HG02938 (cell line): ENCODE measurements around the gene UBA7.
"Not testable (repeated sequence)": the region's sequence is repeated elsewhere in the genome, so short reads cannot be mapped to it uniquely, and the experiment has no call there.

Source experiments
- ATAC-seq: cut with Tn5 transposase; IDR thresholded peaks from one replicate; pipeline ENCODE4 v1.9.1; 2021; ENCODE audit warnings: mild to moderate bottlenecking, moderate library complexity; ENCODE audit not compliant: unreplicated experiment

Gene UBA7, protein sequence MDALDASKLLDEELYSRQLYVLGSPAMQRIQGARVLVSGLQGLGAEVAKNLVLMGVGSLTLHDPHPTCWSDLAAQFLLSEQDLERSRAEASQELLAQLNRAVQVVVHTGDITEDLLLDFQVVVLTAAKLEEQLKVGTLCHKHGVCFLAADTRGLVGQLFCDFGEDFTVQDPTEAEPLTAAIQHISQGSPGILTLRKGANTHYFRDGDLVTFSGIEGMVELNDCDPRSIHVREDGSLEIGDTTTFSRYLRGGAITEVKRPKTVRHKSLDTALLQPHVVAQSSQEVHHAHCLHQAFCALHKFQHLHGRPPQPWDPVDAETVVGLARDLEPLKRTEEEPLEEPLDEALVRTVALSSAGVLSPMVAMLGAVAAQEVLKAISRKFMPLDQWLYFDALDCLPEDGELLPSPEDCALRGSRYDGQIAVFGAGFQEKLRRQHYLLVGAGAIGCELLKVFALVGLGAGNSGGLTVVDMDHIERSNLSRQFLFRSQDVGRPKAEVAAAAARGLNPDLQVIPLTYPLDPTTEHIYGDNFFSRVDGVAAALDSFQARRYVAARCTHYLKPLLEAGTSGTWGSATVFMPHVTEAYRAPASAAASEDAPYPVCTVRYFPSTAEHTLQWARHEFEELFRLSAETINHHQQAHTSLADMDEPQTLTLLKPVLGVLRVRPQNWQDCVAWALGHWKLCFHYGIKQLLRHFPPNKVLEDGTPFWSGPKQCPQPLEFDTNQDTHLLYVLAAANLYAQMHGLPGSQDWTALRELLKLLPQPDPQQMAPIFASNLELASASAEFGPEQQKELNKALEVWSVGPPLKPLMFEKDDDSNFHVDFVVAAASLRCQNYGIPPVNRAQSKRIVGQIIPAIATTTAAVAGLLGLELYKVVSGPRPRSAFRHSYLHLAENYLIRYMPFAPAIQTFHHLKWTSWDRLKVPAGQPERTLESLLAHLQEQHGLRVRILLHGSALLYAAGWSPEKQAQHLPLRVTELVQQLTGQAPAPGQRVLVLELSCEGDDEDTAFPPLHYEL

DNA sequence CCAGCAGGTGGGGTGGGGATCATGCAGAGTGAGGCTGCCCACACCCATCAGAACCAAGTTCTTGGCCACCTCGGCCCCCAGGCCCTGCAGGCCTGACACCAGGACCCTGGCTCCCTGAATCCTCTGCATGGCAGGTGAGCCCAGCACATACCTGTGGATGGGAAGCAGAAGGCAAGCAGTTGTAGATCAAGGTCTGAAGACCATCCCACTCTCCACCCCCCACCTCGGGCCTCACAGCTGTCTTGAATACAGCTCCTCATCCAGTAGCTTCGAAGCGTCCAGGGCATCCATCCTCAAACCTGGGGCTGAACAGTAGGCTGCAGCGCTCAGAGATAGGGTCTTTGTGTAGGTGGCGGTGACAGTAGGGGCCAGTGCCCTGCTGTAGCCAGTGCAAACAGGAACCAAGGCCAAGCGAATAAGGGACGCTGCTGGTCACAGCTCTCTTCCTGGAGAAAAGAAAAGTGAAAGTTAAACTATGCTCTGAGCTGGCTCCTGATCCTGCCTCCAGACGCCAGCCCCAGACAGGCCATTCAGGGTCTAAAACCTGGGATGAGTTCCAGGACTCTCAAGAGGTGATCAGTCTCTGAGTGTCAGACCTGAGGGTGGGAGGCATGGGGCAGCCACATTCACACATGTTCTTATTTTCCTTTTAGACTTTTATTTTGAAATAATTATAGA, at the start of gene UBA7:
Gene UBA7, minus strand, starts transcription at position 457 of the 678 bp plus-strand sequence. Its CDS starts 166 bp downstream, at position 291.
- no peak for ATAC-seq

DNA sequence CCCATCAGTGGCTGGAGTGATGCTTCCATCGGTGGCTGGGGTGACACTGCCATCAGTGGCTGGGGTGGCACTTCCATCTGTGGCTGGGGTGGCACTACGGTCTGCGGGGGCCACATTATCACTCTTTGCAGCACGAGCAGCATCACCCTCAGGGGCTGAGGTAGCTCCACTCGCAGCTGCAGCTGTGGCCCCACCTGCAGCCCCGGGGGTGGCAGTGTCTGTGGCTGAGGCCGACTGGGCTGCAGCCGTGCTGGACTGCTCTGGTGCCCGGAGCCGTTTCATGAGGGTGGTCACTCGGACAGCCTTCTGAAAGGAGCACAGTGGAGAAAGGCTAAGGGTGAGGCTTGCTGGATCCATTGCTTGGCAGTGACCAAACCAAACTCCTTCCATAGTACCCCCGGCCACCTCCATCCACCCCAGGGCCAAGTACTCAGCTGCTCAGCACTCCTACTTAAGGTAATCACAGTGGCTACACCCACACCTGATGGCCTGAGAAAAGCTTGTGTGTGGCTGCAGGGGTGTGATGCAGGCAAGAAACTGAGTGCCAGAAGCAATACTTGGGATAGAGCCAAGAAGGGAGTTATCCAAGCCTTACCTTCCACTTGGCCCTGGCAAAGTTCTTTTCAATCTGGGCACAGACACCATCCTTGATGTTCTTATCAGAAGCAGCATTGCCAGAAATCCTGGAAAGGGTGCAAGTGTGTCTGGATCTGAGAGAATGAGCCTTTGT, 46.0 kb upstream of the UBA7 start:
- no peak for ATAC-seq

DNA sequence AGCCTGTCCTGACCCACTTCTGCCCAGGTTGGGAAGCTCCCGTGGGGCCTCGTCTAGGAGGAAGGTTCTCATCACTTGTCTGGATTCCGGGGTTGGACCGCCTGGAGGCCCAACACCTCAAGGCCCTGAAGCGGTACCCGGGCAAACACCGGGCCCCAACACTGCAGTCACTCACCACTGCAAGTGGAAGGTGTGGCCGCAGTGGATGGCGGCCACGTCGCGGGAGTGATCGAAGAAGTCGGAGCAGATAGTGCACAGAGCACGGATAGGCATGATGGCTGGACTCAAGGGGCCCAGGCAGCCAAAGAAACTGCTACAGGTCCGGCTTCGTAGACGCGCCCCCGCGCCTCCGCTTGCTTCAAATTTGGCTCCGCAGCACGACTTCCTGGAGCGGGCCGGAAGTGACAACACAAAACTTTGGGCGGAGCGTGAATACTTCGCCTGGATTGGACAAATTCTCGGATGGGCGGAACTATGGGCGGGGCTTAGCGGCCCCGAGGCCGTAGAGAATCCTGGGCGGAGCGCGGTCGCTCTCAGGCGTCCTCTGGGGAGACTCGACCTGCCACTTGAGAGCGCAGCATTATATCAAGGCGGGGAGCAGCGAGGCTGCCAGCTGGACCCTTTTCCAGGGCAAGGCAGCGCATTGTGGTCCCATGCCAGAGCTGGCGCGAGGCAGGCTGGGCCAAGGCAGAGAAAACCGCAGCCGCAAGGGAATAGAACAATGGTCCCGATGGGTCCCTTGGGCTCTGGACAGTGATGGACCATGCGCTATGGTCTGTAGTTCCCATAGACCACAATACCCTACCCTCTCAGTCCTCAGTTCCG, 42.6 kb upstream of the UBA7 start, which contains the start of gene TRAIP:
Gene TRAIP, minus strand, starts transcription at position 384 of the 825 bp plus-strand sequence. Its CDS starts 111 bp downstream, at position 273.
- peak; percentile 93 for ATAC-seq

DNA sequence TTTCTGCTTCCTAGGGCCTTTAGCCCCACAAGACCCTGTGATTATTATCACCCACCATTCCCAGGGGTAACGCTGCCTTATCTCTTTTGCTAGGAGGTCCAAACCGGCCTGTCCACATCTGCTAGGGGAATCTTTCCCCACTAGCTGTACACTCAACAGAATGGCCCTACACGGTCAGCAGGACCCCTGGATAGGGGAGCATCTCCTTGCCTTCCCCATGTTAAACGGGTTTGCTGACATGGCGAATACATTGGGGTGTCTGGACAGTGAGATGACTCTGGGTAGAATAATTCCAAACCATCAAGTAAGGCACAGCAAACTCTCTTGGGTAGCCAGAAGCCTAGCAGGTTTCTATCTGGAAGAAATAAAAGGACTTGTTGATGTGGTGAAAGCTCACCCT, 41.9 kb upstream of the UBA7 start:
- ATAC-seq = no peak

DNA sequence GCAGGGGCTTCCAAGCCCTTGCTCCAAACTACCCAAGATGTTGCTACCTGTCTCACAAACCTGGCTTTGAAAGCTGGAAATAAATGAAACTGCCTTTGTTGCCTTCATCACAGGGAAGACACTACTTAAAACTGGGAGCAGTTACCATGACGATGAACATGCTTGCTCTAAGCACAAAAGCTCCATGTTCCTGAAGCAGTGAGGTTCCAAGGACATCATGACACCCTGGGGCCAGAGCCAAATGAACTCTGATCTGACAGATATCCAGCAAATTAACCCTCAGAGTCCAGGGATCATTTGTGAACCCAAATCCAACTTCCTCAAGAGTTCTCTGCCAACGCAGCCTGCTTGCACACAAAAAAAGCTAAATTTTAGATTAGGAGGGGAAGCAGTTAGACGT, 31.9 kb upstream of the UBA7 start:
- no peak for ATAC-seq

DNA sequence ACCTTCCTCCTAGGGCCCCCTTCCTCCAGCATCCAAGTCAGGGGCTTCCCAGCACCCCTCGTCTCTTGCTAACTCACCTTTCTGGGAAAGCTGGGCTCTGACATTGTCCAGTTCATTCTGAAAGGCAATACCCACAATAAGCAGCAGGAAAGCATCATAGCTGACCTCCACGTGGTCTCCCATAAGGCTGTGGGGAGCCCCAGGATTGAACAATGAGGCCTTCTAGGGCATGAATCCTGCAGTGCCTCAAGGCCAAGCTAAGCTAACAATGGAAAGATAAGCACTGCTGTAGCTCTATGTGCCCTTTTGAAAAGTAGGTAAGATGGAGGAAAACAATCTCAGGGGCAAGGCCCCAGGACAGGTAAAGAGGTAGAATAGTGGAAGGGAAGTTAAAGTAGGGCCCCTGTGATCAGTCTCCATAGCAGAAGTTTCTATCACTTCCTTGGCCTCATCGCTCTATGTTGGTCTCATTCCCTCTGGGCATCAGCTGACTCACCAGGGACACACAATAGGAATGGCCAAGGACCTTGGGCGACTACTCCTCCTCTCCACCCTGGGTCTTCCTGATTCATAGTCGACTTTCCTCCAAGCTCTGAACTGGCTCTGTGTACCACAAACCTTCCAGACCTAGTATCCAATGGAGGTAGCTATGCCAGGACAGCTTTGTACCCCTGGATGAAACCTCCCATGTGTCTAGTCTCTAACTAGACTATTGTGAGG, 30.9 kb upstream of the UBA7 start:
- no peak for ATAC-seq

DNA sequence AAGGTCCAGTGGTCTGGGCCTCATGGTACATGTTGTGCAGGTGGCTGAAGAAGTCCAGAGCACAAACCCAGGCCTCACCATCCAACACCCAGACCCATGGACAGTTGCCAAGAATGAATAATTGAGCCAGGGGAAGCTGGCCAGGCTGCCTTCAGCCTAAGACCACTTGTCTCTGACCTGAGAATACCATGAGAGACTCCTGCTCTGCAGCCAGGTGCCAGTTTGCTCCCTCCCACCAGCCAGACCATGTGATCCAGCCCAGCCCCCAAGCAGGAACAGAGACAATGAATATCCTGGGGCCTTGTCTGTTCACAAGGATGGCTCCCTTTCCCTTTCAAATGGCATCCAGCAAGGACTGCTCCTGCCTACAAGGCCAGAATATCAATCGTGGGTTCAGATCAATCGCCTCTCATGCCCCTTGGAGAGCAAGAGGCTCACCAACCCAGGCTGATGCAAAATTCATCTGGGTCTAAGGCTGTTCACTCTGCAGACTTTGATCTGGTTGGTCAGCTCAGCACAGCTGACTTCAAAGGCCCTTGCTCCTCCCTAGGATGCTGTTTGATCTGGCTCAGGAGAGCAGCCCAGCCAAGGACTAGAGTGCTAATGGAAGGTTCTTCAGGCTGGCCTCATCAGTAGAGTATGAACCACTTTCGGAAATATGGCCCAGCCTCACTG, 29.2 kb upstream of the UBA7 start:
- no peak for ATAC-seq

DNA sequence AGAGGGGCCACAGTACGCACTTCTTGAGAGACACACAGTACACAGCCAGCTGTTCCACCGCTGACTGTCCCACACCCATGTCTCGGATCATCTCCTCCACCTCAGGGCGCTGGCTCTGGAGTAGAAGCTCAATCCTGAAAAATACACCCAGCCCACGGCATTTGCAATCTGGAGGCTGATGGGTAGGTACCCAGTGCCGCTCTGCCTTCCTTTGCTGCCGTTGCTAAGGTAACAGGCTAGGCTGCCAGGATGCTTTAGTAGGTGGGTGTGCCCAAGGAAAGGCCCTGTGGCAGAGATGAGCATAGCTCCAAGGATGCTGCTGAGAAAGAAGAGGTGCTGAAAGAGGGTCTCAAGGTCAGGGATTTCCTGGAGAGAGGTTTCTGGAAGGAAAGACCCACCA, 28.1 kb upstream of the UBA7 start:
- ATAC-seq = no peak

DNA sequence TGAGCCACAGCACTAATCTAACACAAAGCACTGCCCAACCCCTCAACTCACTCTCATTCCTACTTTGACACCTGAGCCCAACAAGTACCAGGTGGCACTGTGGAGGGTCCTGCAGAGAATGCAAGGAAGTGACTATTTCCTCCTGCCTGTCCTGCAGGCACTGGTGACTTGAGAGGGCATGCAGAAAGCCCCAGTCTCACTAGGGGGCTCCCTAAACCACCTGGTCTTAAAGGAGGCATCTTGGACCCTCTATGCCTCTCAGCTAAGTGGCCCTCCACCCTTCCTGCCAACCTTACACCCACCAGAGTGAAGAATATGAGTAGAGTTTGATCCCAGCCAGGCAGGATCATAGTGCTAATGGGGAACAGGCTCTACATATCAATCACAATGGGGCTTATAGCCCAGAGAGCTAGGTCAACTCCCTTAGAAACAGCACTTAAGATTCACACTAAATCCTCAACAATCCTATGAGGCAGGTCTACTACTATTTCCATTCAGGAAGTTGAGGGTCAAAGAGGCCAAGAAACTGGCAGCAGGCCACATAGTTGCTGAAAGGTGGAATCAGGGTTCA, 27.5 kb upstream of the UBA7 start:
- ATAC-seq = no peak

DNA sequence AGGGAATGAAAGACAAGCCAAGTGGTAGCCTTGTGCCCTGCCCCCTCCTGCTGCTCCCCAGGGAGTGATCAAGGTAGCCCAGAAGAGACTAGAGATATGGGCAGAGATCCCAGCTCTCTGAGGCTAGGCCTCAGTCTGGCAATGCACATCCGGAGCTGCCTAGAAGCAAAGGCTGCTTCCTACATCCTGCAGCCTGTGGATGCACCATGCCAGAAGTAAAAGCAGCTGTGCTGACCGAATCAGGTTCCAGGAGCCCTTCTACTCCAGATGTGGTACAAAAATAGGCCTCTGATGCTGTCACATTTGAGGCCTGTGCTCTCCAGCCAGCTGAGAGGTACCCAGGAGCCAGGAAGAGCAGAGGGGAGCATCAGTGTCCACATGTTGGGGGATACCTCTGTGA, 26.6 kb upstream of the UBA7 start:
- ATAC-seq = no peak

DNA sequence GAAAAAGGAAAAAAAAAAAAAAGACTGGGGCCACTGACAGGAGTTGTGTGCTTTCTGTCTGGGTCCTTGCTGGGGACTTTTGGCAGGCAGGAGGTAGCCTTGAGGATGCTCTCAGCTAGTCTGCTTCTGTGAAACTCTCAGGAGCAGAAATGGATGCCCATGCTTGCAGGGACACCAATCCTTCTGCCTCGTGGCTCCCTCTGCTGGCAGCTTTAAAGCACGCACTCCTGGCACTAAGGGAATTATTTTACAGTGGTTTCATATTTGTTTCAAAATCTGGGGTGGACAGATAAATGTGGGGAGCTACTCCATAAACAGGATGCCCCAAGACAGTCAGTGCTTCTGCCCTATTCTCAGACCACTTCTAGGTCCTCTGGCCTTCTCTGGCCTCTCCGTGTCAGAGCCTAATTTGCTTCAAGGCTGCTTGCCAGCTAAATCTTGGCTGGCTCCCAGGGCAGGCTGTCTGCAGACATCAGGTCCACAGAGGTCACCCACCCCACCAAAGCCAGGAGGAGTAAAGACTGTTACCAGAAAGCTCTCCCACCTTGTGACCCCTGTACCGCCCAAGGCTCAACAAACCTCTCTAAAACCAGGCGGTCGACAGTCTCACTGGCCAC, 25.5 kb upstream of the UBA7 start:
- no peak for ATAC-seq

DNA sequence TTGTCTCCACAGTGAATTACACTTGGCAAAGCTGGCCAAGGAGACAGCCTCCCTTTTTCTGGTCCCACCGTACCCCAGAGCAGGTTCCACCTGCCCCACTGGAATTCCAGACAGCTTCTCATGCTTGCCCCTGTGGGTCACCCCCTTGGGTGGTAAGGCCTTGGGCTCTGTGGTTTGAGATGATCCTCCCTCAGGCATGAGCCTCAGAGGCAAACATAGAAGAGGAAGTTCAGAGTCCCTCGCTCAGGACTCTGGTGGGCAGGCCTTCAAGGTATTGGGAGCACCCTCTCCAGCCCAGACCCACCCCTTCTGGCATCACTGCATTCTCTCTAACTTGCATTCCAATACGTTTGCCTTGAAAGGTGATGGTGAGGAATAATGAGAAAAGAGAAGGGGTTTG, 17.6 kb upstream of the UBA7 start:
- ATAC-seq = no peak

DNA sequence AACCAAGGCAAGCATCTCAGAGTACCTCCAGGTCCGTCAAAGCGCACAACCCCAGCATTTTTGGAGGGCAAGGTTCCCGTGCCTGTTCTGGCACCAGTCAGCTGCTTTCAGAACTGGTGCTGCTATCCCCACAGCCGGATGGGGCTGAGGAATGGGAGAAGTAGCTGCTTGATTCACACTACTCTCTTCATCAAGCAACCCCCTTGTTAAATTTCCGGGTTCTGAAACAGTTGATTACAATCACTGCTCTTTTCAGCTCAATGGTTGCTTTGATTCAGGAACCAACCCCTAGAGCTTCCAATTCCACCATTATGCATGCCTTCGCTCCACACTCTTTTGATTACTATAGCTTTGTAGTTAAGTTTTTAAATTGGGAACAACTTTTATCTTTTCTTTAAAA, 12.3 kb upstream of the UBA7 start:
- no peak for ATAC-seq

DNA sequence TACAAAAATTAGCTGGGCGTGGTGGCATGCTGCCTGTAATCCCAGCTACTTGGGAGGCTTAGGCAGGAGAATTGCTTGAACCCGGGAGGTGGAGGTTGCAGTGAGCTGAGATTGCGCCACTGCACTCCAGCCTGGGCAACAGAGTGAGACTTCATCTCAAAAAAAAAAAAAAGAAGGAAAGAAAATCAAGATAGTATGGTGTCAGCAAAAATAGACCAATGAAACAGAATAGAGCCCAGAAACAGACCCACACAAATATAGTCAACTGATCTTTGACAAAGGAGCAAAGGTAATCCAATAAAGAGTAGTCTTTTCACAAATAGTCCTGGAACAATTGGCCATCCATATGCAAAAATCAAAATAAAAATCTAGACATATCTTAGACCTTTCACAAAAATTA, 9.4 kb upstream of the UBA7 start:
- ATAC-seq = not testable (repeated sequence)

DNA sequence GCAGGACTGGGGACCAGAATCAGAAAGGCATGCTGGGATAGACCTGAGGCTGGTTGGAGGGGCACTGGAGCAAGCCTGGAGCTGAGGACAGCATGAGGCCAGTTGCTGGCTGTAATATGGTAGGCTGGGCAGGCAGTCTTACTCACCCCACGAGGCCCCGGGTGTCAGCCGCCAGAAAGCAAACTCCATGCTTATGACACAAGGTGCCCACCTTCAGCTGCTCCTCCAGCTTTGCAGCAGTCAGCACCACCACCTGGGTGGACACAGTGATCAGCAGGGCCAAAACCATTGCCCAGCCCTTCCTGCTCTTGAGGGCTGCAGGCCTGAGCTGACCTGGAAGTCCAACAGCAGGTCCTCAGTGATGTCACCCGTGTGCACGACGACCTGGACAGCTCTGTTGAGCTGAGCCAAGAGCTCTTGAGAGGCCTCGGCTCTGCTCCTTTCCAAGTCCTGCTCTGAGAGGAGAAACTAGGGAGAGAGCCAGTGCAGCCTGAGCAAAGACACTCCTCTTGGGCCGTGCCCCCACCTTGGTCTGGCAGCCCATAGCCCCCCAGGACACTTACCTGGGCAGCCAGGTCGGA, 747 bp downstream of the UBA7 start:
- no peak for ATAC-seq

DNA sequence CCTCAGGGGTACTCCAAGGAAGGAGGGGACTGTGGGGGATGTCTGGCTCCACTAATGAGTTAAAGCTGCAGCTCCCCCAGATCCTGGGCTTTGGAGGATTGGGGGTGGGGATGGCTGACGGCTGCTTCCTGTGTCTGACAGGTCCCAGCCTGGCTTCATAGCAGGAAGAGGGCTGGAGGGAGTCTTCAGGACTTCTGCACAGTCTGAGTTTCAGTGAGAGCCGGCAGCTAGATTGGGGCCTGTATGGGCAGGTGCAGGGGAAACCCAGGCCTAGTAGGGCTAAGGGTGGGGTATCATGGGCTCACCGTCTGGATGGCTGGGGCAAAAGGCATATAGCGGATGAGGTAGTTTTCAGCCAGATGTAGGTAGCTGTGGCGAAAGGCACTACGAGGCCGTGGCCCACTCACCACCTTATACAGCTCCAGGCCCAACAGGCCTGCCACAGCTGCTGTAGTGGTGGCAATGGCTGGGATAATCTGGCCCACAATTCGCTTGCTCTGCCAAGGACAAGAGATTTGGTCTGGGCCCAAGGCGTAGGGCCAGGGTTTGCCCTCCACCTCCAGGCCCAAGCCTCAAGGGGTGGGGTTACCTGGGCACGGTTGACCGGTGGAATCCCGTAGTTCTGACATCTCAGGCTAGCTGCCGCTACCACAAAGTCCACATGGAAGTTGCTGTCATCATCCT, 6.2 kb downstream of the UBA7 start:
- no peak for ATAC-seq

DNA sequence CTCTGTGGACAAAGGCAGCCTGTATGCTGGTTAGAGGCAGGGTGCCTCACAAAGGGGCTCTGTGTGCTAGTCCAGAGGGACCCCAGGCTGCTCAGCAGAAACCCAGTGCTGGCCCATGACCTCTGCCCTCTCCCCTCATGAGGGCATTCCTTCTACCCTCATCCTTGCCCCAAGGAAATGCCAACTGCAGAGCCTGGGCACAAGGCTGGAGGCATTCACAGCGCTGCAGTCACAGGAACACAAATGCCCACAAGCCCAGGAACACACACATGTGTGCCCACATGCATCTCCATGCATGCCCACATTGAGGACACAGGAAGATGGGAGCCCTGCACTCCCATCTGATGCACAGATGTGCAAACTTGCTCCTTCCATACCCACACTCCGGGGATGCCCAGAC, 6.9 kb downstream of the UBA7 start:
- no peak for ATAC-seq
